Tibial nerve (tissue), 3 donors: ENCODE results near the gene SCG5.
"Not testable (repeated sequence)": the region's sequence is repeated elsewhere in the genome, so short reads cannot be mapped to it uniquely, and the experiment has no call there.

Source experiments
- POLR2A ChIP-seq, 2 donors: fragments of 450-650 bp; IDR thresholded peaks; one replicate each; pipeline ENCODE4 v1.6.1; 2017; ENCODE audit warnings: antibody characterized with exemption in 2 of 2, mild to moderate bottlenecking in 2 of 2, moderate library complexity in 2 of 2
- TF ChIP-seq, protein P1 (sequence below), 5 experiments: fragments of 200-600 bp in 3 of 5; fragments of 450-650 bp in 2 of 5; sonication (generic) in 3 of 5; IDR thresholded peaks; one replicate each; pipeline ENCODE4 v1.5.1; 2016 to 2019; ENCODE audit warnings: antibody characterized with exemption in 5 of 5, mild to moderate bottlenecking in 3 of 5, moderate library complexity in 2 of 5

GRCh38 chr15:32614712-32615050 lies 26.8 kb upstream of the SCG5 start:
- TF ChIP-seq, protein P1, sequence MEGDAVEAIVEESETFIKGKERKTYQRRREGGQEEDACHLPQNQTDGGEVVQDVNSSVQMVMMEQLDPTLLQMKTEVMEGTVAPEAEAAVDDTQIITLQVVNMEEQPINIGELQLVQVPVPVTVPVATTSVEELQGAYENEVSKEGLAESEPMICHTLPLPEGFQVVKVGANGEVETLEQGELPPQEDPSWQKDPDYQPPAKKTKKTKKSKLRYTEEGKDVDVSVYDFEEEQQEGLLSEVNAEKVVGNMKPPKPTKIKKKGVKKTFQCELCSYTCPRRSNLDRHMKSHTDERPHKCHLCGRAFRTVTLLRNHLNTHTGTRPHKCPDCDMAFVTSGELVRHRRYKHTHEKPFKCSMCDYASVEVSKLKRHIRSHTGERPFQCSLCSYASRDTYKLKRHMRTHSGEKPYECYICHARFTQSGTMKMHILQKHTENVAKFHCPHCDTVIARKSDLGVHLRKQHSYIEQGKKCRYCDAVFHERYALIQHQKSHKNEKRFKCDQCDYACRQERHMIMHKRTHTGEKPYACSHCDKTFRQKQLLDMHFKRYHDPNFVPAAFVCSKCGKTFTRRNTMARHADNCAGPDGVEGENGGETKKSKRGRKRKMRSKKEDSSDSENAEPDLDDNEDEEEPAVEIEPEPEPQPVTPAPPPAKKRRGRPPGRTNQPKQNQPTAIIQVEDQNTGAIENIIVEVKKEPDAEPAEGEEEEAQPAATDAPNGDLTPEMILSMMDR (IDR thresholded peaks at IDR 0.05): not testable (repeated sequence)
- not testable (repeated sequence) for TF ChIP-seq POLR2A (IDR thresholded peaks at IDR 0.05)
